OCI-LY3 (cell line): ENCODE measurements around the gene NHLH1.

Experiments
- EZH2phosphoT487 ChIP-seq: fragments of 200-600 bp; shearing (Covaris generic); IDR thresholded peaks from 2 replicates; pipeline ENCODE4 v1.6.1; 2018; ENCODE audit warnings: antibody characterized with exemption, mixed run types, low read depth
- TF ChIP-seq, protein P1 (sequence below): fragments of 200-600, 300-600 bp; sonication (generic); IDR thresholded peaks from 2 replicates; pipeline ENCODE4 v1.5.1; 2014; ENCODE audit warnings: antibody characterized with exemption, low read length, low read depth

DNA sequence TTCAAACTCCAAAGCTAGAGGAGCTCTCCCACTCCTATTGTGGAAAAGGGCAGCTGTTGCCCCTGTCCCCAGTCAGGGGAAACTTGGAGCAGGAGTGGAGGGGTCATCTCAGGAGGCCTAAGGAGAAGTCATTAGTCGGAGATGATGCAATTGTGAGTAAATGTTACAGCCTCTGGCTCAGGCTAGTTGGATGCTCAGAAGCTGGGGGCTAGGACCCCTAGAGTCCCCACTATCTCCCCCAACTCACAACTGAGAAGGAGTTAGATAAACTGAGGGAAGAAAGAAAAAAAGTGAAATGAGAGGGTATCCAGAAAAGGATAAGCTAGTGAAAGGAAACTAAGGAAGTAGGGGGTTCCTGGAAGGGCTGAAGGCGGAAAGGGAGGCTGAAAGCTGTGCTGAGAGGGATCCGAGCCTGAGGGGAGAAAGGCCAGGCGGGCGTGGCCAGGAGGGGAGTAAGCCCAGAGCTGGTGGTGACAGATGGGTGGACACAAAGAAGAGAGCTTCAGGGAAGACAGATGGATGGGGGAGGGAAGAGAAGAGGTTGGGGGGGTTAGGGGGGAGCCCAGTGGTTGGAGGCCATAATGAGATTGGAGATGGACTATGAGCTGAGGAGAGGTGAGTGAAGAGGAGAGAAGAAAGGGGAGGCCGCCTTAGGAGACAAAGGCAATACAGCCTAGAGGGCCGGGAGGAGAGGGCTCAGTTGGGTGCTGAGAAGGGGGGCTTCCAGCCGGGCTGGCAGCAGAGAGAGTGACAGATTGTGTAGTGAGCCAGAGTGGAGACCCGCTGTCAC lies 4.5 kb upstream of the NHLH1 start:
- TF ChIP-seq, protein P1, sequence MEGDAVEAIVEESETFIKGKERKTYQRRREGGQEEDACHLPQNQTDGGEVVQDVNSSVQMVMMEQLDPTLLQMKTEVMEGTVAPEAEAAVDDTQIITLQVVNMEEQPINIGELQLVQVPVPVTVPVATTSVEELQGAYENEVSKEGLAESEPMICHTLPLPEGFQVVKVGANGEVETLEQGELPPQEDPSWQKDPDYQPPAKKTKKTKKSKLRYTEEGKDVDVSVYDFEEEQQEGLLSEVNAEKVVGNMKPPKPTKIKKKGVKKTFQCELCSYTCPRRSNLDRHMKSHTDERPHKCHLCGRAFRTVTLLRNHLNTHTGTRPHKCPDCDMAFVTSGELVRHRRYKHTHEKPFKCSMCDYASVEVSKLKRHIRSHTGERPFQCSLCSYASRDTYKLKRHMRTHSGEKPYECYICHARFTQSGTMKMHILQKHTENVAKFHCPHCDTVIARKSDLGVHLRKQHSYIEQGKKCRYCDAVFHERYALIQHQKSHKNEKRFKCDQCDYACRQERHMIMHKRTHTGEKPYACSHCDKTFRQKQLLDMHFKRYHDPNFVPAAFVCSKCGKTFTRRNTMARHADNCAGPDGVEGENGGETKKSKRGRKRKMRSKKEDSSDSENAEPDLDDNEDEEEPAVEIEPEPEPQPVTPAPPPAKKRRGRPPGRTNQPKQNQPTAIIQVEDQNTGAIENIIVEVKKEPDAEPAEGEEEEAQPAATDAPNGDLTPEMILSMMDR, result no peak
- no peak for TF ChIP-seq EZH2phosphoT487
